HCT116 (cell line): Measurements from ENCODE around the gene OR10G3. TPM values are rescaled to one million over a fixed set of nuclear protein-coding genes. Genes with fewer than 3 reads are reported as not detected.

ENCODE experiments used
- ATAC-seq: fragments of 200-7000 bp; cut with Tn5 transposase; 2 replicates; pipeline ENCODE4 v1.9.1; 2020; ENCODE audit warnings: mild to moderate bottlenecking, moderate library complexity
- BruUV-seq: library from RNA; stranded (reverse); fragments of 400-500 nt; replicated peaks from 2 replicates; lab custom pipeline; 2021; lab: Mats Ljungman, UMichigan
- CTCF ChIA-PET: fragments of 300-600 bp; sonication (Branson Sonifier 250); formaldehyde crosslinking; loops from one replicate; lab custom pipeline; 2021; ENCODE audit warnings: antibody characterized with exemption; lab: Charles Lee
- POLR2A ChIA-PET: fragments of 300-600, 350-600 bp; sonication (Branson Sonifier 250); formaldehyde crosslinking; loops from one replicate; lab custom pipeline; 2021; ENCODE audit warnings: antibody characterized with exemption; lab: Charles Lee
- RAD21 ChIA-PET, 2 experiments: fragments of 300-600 bp; sonication (Branson Sonifier 250); formaldehyde crosslinking; loops; one replicate each; lab custom pipeline; 2023; ENCODE audit warnings: low total read pairs in 2 of 2; ENCODE audit not compliant: uncharacterized antibody in 2 of 2, unreplicated experiment in 2 of 2, low non-redundant PET in 1 of 2; lab: Charles Lee
- DNase-seq: peaks from one replicate; pipeline ENCODE4 v3.0.0-alpha.2; 2010; ENCODE audit warnings: low read depth, low spot score
- H2AFZ ChIP-seq: fragments of 200-600 bp; shearing (Covaris generic), sonication (generic); 2 replicates; pipeline ENCODE4 v1.6.1; 2017; ENCODE audit warnings: low read depth, mixed run types, mixed read lengths, antibody characterized with exemption, low read length; ENCODE audit not compliant: poor library complexity, severe bottlenecking
- H3K27ac ChIP-seq: 2 replicates; pipeline ENCODE4 v1.5.1; 2012; ENCODE audit warnings: low read depth, low read length
- H3K27me3 ChIP-seq: fragments of 200-600 bp; sonication (generic); 2 replicates; pipeline ENCODE4 v1.6.1; 2016; ENCODE audit warnings: mixed run types, low read length, mixed read lengths; ENCODE audit not compliant: insufficient read depth
- H3K36me3 ChIP-seq, 2 experiments: fragments of 200-500 bp in 1 of 2; fragments of 200-600 bp in 1 of 2; sonication (Bioruptor generic) in 1 of 2; sonication (generic) in 1 of 2; 2 replicates each; pipeline versions ENCODE4 v1.5.1 to v1.6.1; 2014 to 2016; ENCODE audit warnings: low read length in 2 of 2, inconsistent platforms in 1 of 2, mixed read lengths in 1 of 2, mixed run types in 1 of 2; ENCODE audit not compliant: insufficient read depth in 2 of 2, control insufficient read depth in 1 of 2
- H3K4me1 ChIP-seq, 2 experiments: fragments of 200-600 bp in 1 of 2; sonication (generic) in 1 of 2; 2 replicates each; pipeline versions ENCODE4 v1.5.1 to v1.6.1; 2012 to 2017; ENCODE audit warnings: low read length in 2 of 2, inconsistent platforms in 1 of 2, mild to moderate bottlenecking in 1 of 2, mixed read lengths in 1 of 2, mixed run types in 1 of 2, moderate library complexity in 1 of 2; ENCODE audit not compliant: insufficient read depth in 2 of 2, control insufficient read depth in 1 of 2
- H3K4me2 ChIP-seq: fragments of 200-600 bp; sonication (generic); 2 replicates; pipeline ENCODE4 v1.6.1; 2017; ENCODE audit warnings: mixed run types, low read length, mixed read lengths
- H3K4me3 ChIP-seq, 2 experiments: fragments of 200-600 bp in 1 of 2; sonication (generic) in 1 of 2; replicated peaks in 1 of 2; 2 replicates each; pipeline ENCODE4 v1.5.1; 2011 to 2016; ENCODE audit warnings: low read length in 2 of 2, control low read depth in 1 of 2, low read depth in 1 of 2, mild to moderate bottlenecking in 1 of 2, mixed read lengths in 1 of 2, mixed run types in 1 of 2
- H3K79me2 ChIP-seq: fragments of 200-600 bp; sonication (generic); 2 replicates; pipeline ENCODE4 v1.6.1; 2017; ENCODE audit warnings: mild to moderate bottlenecking, mixed run types, low read length, moderate library complexity, mixed read lengths; ENCODE audit not compliant: insufficient read depth
- H3K9ac ChIP-seq: fragments of 200-600 bp; sonication (generic); 2 replicates; pipeline ENCODE4 v1.6.1; 2016; ENCODE audit warnings: low read length, mixed read lengths
- H3K9me2 ChIP-seq: fragments of 200-600 bp; sonication (generic), shearing (Covaris generic); 2 replicates; pipeline ENCODE4 v1.6.1; 2017; ENCODE audit warnings: mixed run types, mild to moderate bottlenecking, moderate library complexity; ENCODE audit not compliant: insufficient read depth
- H3K9me3 ChIP-seq, 2 experiments: fragments of 200-500 bp in 1 of 2; fragments of 200-600 bp in 1 of 2; sonication (Bioruptor generic) in 1 of 2; sonication (generic) in 1 of 2; 2 replicates each; pipeline ENCODE4 v1.6.1; 2014 to 2017; ENCODE audit warnings: low read length in 2 of 2, mixed read lengths in 2 of 2, inconsistent platforms in 1 of 2, low read depth in 1 of 2, mild to moderate bottlenecking in 1 of 2, mixed run types in 1 of 2, moderate library complexity in 1 of 2; ENCODE audit not compliant: control insufficient read depth in 1 of 2, insufficient read depth in 1 of 2
- H4K20me1 ChIP-seq: fragments of 200-600 bp; sonication (generic), shearing (Covaris generic); 2 replicates; pipeline ENCODE4 v1.6.1; 2017; ENCODE audit warnings: mixed run types, mild to moderate bottlenecking, moderate library complexity; ENCODE audit not compliant: insufficient read depth
- CEBPB ChIP-seq: IDR thresholded peaks from 2 replicates; pipeline ENCODE4 v1.6.1; 2012; ENCODE audit warnings: low read depth
- EZH2 ChIP-seq: fragments of 200-600 bp; sonication (generic); IDR thresholded peaks from 2 replicates; pipeline ENCODE4 v1.6.1; 2017; ENCODE audit warnings: antibody characterized with exemption, mixed run types
- JUND ChIP-seq: IDR thresholded peaks from 2 replicates; pipeline ENCODE4 v1.6.1; 2012
- intact Hi-C: fragments of 100-400 bp; cut with micrococcal nuclease; formaldehyde crosslinking; loops from 2 replicates; pipeline ENCODE4 v1.10.0; 2022
- total RNA-seq: library from RNA; stranded (reverse); gene quantifications from one replicate; pipeline ENCODE4 v1.2.1, GENCODE V29; 2021; ENCODE audit not compliant: unreplicated experiment
- TF ChIP-seq, protein P1 (sequence below): IDR thresholded peaks from 2 replicates; pipeline ENCODE4 v1.6.1; 2012; ENCODE audit warnings: low read depth
- TF ChIP-seq, protein P2 (sequence below): IDR thresholded peaks from 2 replicates; pipeline ENCODE4 v1.6.1; 2011; ENCODE audit warnings: mild to moderate bottlenecking, low read length, moderate library complexity; ENCODE audit not compliant: insufficient replicate concordance; ENCODE audit errors: extremely low read depth

The OR10G3 gene
- total RNA-seq, 1 experiment from 2014 or later: not detected

DNA sequence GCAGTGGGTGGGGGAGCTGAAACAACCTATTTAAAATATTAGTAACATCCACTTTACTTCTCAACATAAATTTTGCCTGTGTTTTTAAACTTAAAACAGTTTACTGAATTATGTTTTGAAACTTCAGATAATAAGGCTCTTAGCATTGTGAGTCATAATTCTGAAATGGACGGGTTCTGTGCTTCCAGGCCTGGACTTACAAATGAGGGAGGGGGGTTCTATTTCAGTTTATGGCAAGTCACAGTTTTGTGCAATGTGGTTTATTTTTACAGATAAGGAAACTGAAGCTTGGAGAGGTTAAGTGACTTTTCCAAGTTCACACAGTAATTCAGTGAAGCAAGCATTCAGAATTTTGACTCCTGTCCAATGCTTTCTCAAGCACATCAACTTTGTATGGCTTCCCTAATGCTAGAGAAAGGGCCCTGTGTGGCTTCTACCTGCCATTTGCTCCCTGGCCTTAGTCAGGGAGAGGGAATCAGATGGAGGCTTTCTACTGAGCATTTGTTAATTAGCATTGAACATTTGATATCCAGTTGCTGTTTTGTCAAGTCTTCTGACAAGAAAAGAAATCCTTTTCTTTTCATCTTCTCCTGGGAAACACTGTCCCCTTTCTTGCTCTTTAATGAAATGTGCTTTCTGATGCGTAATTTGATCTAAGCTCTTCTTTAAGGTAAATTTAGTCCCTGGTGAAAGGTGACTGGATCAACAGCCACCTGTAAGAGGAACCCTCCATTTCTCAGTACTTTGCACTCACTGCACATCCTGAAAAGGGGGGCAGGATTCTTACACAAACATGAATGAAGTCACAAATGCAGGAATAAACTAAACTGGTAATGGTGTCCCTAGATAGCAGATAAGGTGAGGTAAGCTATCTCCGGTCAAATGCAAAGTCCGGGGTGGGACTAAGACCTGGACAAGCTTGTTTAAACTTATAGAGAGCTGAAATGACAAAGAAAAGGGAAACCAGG lies 51.2 kb downstream of the OR10G3 start:
- no peak for DNase-seq
- H3K79me2 ChIP-seq: no peaks in the 10 kb centered on the region
- no peaks in the 10 kb centered on the region for H3K36me3 ChIP-seq
- no peak for ATAC-seq
- H3K9ac ChIP-seq: no peak overlapping the region
- H2AFZ ChIP-seq: no peak overlapping the region
- H4K20me1 ChIP-seq: no peaks in the 10 kb centered on the region
- no peak overlapping the region for H3K4me3 ChIP-seq
- no TSS peak for BruUV-seq
- H3K27ac ChIP-seq: no peak overlapping the region
- no peaks in the 10 kb centered on the region for H3K9me3 ChIP-seq
- CTCF ChIA-PET: no interaction called here
- H3K27me3 ChIP-seq: no peaks in the 10 kb centered on the region
- no peak overlapping the region for H3K4me2 ChIP-seq
- POLR2A ChIA-PET: no interaction called here
- no peaks in the 10 kb centered on the region for H3K9me2 ChIP-seq
- no peak for TF ChIP-seq EZH2
- TF ChIP-seq, protein P1, sequence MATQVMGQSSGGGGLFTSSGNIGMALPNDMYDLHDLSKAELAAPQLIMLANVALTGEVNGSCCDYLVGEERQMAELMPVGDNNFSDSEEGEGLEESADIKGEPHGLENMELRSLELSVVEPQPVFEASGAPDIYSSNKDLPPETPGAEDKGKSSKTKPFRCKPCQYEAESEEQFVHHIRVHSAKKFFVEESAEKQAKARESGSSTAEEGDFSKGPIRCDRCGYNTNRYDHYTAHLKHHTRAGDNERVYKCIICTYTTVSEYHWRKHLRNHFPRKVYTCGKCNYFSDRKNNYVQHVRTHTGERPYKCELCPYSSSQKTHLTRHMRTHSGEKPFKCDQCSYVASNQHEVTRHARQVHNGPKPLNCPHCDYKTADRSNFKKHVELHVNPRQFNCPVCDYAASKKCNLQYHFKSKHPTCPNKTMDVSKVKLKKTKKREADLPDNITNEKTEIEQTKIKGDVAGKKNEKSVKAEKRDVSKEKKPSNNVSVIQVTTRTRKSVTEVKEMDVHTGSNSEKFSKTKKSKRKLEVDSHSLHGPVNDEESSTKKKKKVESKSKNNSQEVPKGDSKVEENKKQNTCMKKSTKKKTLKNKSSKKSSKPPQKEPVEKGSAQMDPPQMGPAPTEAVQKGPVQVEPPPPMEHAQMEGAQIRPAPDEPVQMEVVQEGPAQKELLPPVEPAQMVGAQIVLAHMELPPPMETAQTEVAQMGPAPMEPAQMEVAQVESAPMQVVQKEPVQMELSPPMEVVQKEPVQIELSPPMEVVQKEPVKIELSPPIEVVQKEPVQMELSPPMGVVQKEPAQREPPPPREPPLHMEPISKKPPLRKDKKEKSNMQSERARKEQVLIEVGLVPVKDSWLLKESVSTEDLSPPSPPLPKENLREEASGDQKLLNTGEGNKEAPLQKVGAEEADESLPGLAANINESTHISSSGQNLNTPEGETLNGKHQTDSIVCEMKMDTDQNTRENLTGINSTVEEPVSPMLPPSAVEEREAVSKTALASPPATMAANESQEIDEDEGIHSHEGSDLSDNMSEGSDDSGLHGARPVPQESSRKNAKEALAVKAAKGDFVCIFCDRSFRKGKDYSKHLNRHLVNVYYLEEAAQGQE: no peak
- TF ChIP-seq CEBPB: no peak
- TF ChIP-seq, protein P2, sequence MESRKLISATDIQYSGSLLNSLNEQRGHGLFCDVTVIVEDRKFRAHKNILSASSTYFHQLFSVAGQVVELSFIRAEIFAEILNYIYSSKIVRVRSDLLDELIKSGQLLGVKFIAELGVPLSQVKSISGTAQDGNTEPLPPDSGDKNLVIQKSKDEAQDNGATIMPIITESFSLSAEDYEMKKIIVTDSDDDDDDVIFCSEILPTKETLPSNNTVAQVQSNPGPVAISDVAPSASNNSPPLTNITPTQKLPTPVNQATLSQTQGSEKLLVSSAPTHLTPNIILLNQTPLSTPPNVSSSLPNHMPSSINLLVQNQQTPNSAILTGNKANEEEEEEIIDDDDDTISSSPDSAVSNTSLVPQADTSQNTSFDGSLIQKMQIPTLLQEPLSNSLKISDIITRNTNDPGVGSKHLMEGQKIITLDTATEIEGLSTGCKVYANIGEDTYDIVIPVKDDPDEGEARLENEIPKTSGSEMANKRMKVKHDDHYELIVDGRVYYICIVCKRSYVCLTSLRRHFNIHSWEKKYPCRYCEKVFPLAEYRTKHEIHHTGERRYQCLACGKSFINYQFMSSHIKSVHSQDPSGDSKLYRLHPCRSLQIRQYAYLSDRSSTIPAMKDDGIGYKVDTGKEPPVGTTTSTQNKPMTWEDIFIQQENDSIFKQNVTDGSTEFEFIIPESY: no peak
- no peak for TF ChIP-seq JUND
- RAD21 ChIA-PET: no interaction called here
- H3K4me1 ChIP-seq: peaks cover 0 to 5% of the 10 kb centered on the region in 2 experiments; a peak in 1 of 4 replicates
- intact Hi-C loops: no loop called here
